ENCODE measurements around the gene RABGAP1L.
A peak's percentile ranks its signal among the peaks of the same experiment; 100 is the strongest.

The RABGAP1L gene

DNA sequence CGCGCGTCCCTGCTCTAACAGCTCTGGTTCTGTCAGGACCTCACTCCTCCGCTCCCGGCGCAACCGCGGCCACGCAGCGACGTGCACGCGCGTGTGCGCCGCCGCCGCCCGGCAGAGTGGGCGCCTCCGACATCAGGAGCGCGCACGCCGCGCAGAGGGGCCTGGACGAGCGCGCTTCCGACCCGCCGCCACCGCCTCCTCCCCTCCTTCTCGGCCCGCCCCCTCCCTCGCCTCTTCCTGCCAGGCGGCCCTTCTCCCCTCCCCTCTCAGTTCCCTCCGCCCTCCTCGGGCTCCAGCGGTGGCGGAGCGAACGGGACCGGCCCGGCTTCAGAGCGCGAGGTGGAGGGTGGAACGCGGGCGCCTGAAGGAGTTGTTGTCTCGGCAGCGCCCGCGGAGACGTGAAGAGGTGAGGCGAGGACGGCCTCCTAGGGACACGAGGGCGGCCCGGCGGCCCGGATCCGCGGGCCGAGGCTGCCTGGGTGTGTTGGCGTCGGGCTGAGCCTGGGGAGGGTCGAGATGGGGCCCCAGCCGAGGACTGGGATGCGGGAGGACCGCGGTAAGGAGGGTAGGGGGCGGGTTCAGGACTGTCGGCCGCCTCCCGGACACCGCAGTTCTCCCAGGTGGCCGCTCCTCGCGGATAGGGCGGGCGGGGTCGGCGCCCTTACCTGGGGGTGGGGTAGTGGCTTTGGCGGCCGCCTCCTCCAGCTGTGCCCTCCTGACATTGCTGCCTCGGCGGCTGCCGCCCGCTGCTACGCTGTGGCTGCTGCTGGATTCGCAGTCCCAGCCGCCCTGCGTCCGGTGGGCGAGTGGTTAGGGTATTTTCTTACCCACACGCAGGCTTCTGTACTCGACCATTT is at the start of gene RABGAP1L:
Gene RABGAP1L (plus strand): TSS at position 269 of the 857 bp plus-strand sequence.
- peak within 1 kb of the TSS; percentile 92 to 93 for H3K4me3 ChIP-seq (replicated peaks in 1 of 2; ENCODE audit: low read depth in 2 of 2, low read length in 2 of 2)
- DNase-seq (ENCODE audit: low read depth in 2 of 2) = peak; percentile 92 to 97
- TF ChIP-seq CTCF (IDR thresholded peaks at IDR 0.05; ENCODE audit: low read depth, low read length) = no peak

GRCh38 chr1:174110053-174110452 is 49.3 kb upstream of the RABGAP1L start:
- no peak for DNase-seq (ENCODE audit: low read depth in 2 of 2)
- H3K4me3 ChIP-seq (replicated peaks in 1 of 2; ENCODE audit: low read depth in 2 of 2, low read length in 2 of 2) = no peak overlapping the region
- no peak for TF ChIP-seq CTCF (IDR thresholded peaks at IDR 0.05; ENCODE audit: low read depth, low read length)

GRCh38 chr1:174112489-174113162 is 46.7 kb upstream of the RABGAP1L start:
- TF ChIP-seq CTCF (IDR thresholded peaks at IDR 0.05; ENCODE audit: low read depth, low read length) = no peak
- H3K4me3 ChIP-seq (replicated peaks in 1 of 2; ENCODE audit: low read depth in 2 of 2, low read length in 2 of 2) = no peak overlapping the region
- DNase-seq (ENCODE audit: low read depth in 2 of 2) = peak in 1 of 2 donors; percentile 7

DNA sequence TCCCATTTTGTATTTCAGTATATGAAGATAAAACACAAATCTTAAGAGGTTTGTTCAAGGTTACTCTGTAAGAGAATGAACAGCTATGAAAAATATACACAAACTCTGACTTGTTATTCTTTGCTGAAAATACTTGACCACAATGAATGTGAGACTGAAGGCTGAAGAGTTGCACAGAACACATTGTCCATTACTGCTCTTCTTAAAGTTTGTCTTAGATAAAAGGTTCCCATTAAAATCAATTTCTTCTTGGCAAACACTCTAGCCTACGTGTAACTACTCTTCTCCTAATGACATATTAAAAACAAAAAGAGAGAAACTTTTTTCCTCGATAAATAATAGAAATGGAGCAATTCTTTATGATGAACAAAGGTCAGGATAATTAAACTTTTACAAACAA is 45.2 kb upstream of the RABGAP1L start:
- DNase-seq (ENCODE audit: low read depth in 2 of 2) = no peak
- no peak for TF ChIP-seq CTCF (IDR thresholded peaks at IDR 0.05; ENCODE audit: low read depth, low read length)
- no peak overlapping the region for H3K4me3 ChIP-seq (replicated peaks in 1 of 2; ENCODE audit: low read depth in 2 of 2, low read length in 2 of 2)

GRCh38 chr1:174114788-174115448 is 44.4 kb upstream of the RABGAP1L start:
- TF ChIP-seq CTCF (IDR thresholded peaks at IDR 0.05; ENCODE audit: low read depth, low read length) = peak; percentile 85
- DNase-seq (ENCODE audit: low read depth in 2 of 2) = peak; percentile 58 to 79

DNA sequence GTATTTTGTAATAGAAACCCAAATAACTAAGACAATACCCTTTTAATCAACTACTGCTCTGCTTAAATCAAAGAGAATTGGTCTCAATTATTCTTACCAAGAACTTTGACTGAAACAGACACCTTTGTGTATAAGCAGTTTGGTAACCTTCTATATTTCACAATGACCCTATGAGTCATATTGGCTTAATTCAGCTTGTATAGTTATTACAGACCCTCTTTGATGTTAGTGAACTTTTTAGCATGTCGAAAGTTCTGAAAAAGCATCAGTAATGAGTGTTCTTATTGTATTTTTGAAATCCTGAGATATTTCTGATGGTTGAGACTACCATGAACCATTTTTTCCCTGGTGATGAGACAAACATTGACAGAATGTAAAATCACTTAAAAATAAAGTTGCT is 43.3 kb upstream of the RABGAP1L start:
- peak; percentile 31 to 57 for DNase-seq (ENCODE audit: low read depth in 2 of 2)
- no peak for TF ChIP-seq CTCF (IDR thresholded peaks at IDR 0.05; ENCODE audit: low read depth, low read length)
- no peak overlapping the region for H3K4me3 ChIP-seq (replicated peaks in 1 of 2; ENCODE audit: low read depth in 2 of 2, low read length in 2 of 2)

More at GRCh38 chr1:174114788-174115448, 44.4 kb upstream of the RABGAP1L start:
- H3K4me3 ChIP-seq (replicated peaks in 1 of 2; ENCODE audit: low read depth in 2 of 2, low read length in 2 of 2) = no peak overlapping the region
